22Rv1 (cell line): ENCODE measurements around the gene FKBP2.

Experiments used
- CTCF ChIP-seq: fragments of 450-650 bp; IDR thresholded peaks from 2 replicates; pipeline ENCODE4 v1.5.1; 2017; ENCODE audit warnings: mild to moderate bottlenecking
- ZFX ChIP-seq: fragments of 450-650 bp; IDR thresholded peaks from 2 replicates; pipeline ENCODE4 v1.6.1; 2017; ENCODE audit warnings: antibody characterized with exemption, borderline replicate concordance

- TF ChIP-seq CTCF (no peak), ZFX (no peak)
Measured at GRCh38 chr11:64253481-64253880, 12.6 kb downstream of the FKBP2 start.
